Fibroblast of lung (primary cell): ENCODE results near the gene ABHD16A. TPM values are rescaled to one million over a fixed set of nuclear protein-coding genes. Genes with fewer than 3 reads are reported as not detected.
A peak's percentile ranks its signal among the peaks of the same experiment; 100 is the strongest.

Source experiments
- DNase-seq, 2 donors: peaks; one replicate each; pipeline versions ENCODE4 v3.0.0 to v3.0.0-alpha.2; 2010; ENCODE audit warnings: low read depth in 2 of 2
- H2AFZ ChIP-seq: 2 replicates; pipeline ENCODE4 v1.5.1; 2012; ENCODE audit warnings: low read length, control low read depth, inconsistent platforms
- H3K27ac ChIP-seq: 2 replicates; pipeline ENCODE4 v1.5.1; 2011; ENCODE audit warnings: low read length, control low read depth; ENCODE audit not compliant: insufficient read depth
- H3K27me3 ChIP-seq: 2 replicates; pipeline ENCODE4 v1.5.1; 2011; ENCODE audit warnings: mild to moderate bottlenecking, low read length; ENCODE audit not compliant: control insufficient read depth, insufficient read depth
- H3K36me3 ChIP-seq: 2 replicates; pipeline ENCODE4 v1.5.1; 2011; ENCODE audit warnings: low read length; ENCODE audit not compliant: control insufficient read depth, insufficient read depth
- H3K4me1 ChIP-seq: 2 replicates; pipeline ENCODE4 v1.5.1; 2011; ENCODE audit warnings: low read length; ENCODE audit not compliant: control insufficient read depth, insufficient read depth; ENCODE audit errors: extremely low read depth
- H3K4me2 ChIP-seq: 2 replicates; pipeline ENCODE4 v1.5.1; 2011; ENCODE audit warnings: low read length, control low read depth; ENCODE audit not compliant: insufficient read depth; ENCODE audit errors: extremely low read depth
- H3K4me3 ChIP-seq, 4 experiments: fragments of 200-600 bp in 1 of 4; sonication (generic) in 1 of 4; replicated peaks in 1 of 4; 2 replicates each; pipeline ENCODE4 v1.5.1; 2011 to 2016; ENCODE audit warnings: low read length in 4 of 4, low read depth in 3 of 4, mild to moderate bottlenecking in 3 of 4, control low read depth in 2 of 4, inconsistent platforms in 1 of 4, mixed read lengths in 1 of 4; ENCODE audit not compliant: insufficient read depth in 1 of 4; ENCODE audit errors: control extremely low read depth in 1 of 4
- H3K79me2 ChIP-seq: 2 replicates; pipeline ENCODE4 v1.5.1; 2012; ENCODE audit warnings: mild to moderate bottlenecking, low read length, inconsistent platforms; ENCODE audit not compliant: control insufficient read depth, insufficient read depth
- H3K9ac ChIP-seq: 2 replicates; pipeline ENCODE4 v1.5.1; 2011; ENCODE audit warnings: mild to moderate bottlenecking, low read length, control low read depth; ENCODE audit not compliant: insufficient read depth
- H3K9me3 ChIP-seq: 2 replicates; pipeline ENCODE4 v1.5.1; 2012; ENCODE audit warnings: low read depth, low read length; ENCODE audit not compliant: control insufficient read depth, insufficient read depth
- H4K20me1 ChIP-seq: 2 replicates; pipeline ENCODE4 v1.5.1; 2011; ENCODE audit warnings: low read length; ENCODE audit not compliant: control insufficient read depth, insufficient read depth; ENCODE audit errors: extremely low read depth
- CTCF ChIP-seq, 2 donors: IDR thresholded peaks in 1 of 2; conservative IDR thresholded peaks in 1 of 2; 1 replicate in 1 of 2; 2 replicates in 1 of 2; pipeline ENCODE4 v1.5.1; 2011 to 2012; ENCODE audit warnings: low read length in 2 of 2, control low read depth in 1 of 2, inconsistent platforms in 1 of 2, low read depth in 1 of 2, mild to moderate bottlenecking in 1 of 2
- EZH2 ChIP-seq: IDR thresholded peaks from 2 replicates; pipeline ENCODE4 v1.5.1; 2012; ENCODE audit warnings: low read length, control low read depth, mild to moderate bottlenecking; ENCODE audit errors: missing control alignments
- polyA plus RNA-seq, 2 donors: library from polyadenylated mRNA; depleted of rRNA in 1 of 2; stranded (reverse) in 1 of 2; unstranded in 1 of 2; fragments of >200 nt; gene quantifications; 2 replicates each; pipeline ENCODE4 v1.2.1, GENCODE V29; 2011 to 2012; ENCODE audit warnings: missing spikeins in 1 of 2
- total RNA-seq: library from RNA; depleted of rRNA; stranded (reverse); fragments of >200 nt; gene quantifications from 2 replicates; pipeline ENCODE4 v1.2.1, GENCODE V29; 2014

ABHD16A gene
- total and polyA plus RNA-seq, 2 donors (not counting 1 experiment from before 2014, with no cell fraction given), result 25.1 to 72.0 TPM

- Histone ChIP-seq H3K36me3 (no peaks in the 10 kb centered on the region), H3K79me2 (peaks cover 18% of the 10 kb centered on the region), H3K4me2 (no peak overlapping the region), H3K9me3 (no peaks in the 10 kb centered on the region), H3K9ac (no peak overlapping the region), H2AFZ (no peak overlapping the region), H3K4me1 (peaks cover 8% of the 10 kb centered on the region), H4K20me1 (no peaks in the 10 kb centered on the region), H3K4me3 (no peak overlapping the region), H3K27ac (no peak overlapping the region), H3K27me3 (peaks cover 5% of the 10 kb centered on the region)
- TF ChIP-seq EZH2, result no peak
- TF ChIP-seq CTCF (conservative IDR thresholded peaks at IDR 0.05 in 1 of 2, IDR thresholded peaks at IDR 0.05 in 1 of 2; ENCODE audit: low read depth in 1 of 2, low read length in 2 of 2), result no peak
- no peak for DNase-seq
Measured at GRCh38 chr6:31705931-31706330, 2.8 kb upstream of the ABHD16A start.

- no peaks in the 10 kb centered on the region for H3K9me3 ChIP-seq
- peak overlapping the region; percentile 77 for H2AFZ ChIP-seq
- no peak for TF ChIP-seq EZH2
- no peak for TF ChIP-seq CTCF (conservative IDR thresholded peaks at IDR 0.05 in 1 of 2, IDR thresholded peaks at IDR 0.05 in 1 of 2; ENCODE audit: low read depth in 1 of 2, low read length in 2 of 2)
- no peaks in the 10 kb centered on the region for H3K27me3 ChIP-seq
- H3K27ac ChIP-seq, result peak overlapping the region; percentile 98
- H3K79me2 ChIP-seq, result peaks cover 22% of the 10 kb centered on the region
- no peaks in the 10 kb centered on the region for H4K20me1 ChIP-seq
- DNase-seq, result peak in 1 of 2 donors; percentile 26
- peaks cover 8% of the 10 kb centered on the region for H3K4me1 ChIP-seq
- no peaks in the 10 kb centered on the region for H3K36me3 ChIP-seq
- H3K4me2 ChIP-seq, result peak overlapping the region; percentile 98
- peak overlapping the region; percentile 96 for H3K9ac ChIP-seq
- peak overlapping the region; percentile 76 to 93 (median 82) for H3K4me3 ChIP-seq
Measured at GRCh38 chr6:31702405-31702818, 712 bp downstream of the ABHD16A start.

GRCh38 chr6:31701666-31702404 is 1.3 kb downstream of the ABHD16A start:
- H3K36me3 ChIP-seq, result no peaks in the 10 kb centered on the region
- H3K4me1 ChIP-seq, result peaks cover 8% of the 10 kb centered on the region
- DNase-seq, result peak; percentile 7 to 51
- H3K4me2 ChIP-seq, result peak overlapping the region; percentile 98
- no peaks in the 10 kb centered on the region for H4K20me1 ChIP-seq
- peaks cover 22% of the 10 kb centered on the region for H3K79me2 ChIP-seq
- H3K9ac ChIP-seq, result peak overlapping the region; percentile 96
- no peaks in the 10 kb centered on the region for H3K27me3 ChIP-seq
- peak overlapping the region; percentile 98 for H3K27ac ChIP-seq
- TF ChIP-seq CTCF (conservative IDR thresholded peaks at IDR 0.05 in 1 of 2, IDR thresholded peaks at IDR 0.05 in 1 of 2; ENCODE audit: low read depth in 1 of 2, low read length in 2 of 2) (no peak), EZH2 (no peak)
- no peak overlapping the region for H2AFZ ChIP-seq
- peak overlapping the region; percentile 76 to 93 (median 82) for H3K4me3 ChIP-seq
- no peaks in the 10 kb centered on the region for H3K9me3 ChIP-seq
